Measurements from ENCODE around the gene TNC.
A peak's percentile ranks its signal among the peaks of the same experiment; 100 is the strongest.

TNC gene

GRCh38 chr9:115043632-115044031 lies 74.3 kb downstream of the TNC start:
- DNase-seq (ENCODE audit: low read depth), result no peak

- peak; percentile 35 for DNase-seq (ENCODE audit: low read depth)
Measured at GRCh38 chr9:115042781-115043509, 75.0 kb downstream of the TNC start.

DNA sequence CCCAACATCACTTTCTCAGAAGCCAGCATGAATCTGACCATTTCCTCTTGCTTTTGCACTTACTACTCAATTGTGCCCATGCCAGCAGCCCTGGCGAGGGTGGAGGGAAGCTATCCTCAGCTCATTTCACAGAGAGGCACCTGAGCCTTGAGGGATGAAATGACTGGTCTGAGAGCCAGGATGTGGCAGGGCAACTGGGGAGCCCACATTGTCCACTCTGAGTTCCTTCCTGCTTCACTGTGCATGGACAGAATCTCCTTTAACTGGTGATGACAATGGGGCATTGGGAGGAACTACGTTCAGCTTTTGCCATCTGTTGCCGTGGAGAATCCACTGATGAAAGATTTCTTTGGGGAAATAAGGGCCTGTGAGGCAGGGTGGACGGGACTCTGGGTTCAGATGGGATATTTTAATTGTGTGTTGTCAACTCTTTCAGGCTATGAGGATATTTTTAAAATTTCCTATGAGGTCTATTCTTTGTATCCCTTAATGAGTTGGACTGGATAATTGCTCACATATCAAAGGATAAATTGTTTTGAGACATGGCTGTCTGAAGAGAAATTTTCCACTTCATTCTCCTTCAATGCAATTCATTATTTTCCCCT lies 78.3 kb downstream of the TNC start:
- no peak for DNase-seq (ENCODE audit: low read depth)

- no peak for DNase-seq (ENCODE audit: low read depth)
Measured at GRCh38 chr9:115038178-115038577, 79.8 kb downstream of the TNC start.

GRCh38 chr9:115036691-115037090 lies 81.3 kb downstream of the TNC start:
- no peak for DNase-seq (ENCODE audit: low read depth)

GRCh38 chr9:115035841-115036612 lies 81.9 kb downstream of the TNC start:
- peak; percentile 53 for DNase-seq (ENCODE audit: low read depth)

DNA sequence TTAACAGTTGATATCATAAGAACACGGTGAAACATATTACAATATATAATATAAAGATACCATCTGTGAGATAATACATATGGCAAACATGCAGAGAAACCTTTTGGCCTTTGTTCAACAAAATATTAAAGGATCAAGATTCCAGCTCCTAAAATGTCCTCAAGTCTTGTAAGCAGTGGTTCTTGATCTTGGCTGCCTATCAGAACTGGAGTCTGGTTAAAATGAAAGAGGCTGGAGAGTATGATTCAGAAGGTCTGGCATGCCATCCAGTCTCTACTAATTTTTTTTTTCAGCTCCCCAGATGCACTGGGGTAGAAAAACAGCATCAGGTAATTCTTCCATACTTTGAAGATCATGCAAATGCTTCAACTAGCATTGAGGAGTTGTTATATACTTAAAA lies 83.2 kb downstream of the TNC start:
- DNase-seq (ENCODE audit: low read depth), result no peak

GRCh38 chr9:115033800-115034199 lies 84.2 kb downstream of the TNC start:
- DNase-seq (ENCODE audit: low read depth), result no peak

- no peak for DNase-seq (ENCODE audit: low read depth)
Measured at GRCh38 chr9:115032296-115032695, 85.7 kb downstream of the TNC start.

GRCh38 chr9:115030006-115030405 lies 88.0 kb downstream of the TNC start:
- no peak for DNase-seq (ENCODE audit: low read depth)

DNA sequence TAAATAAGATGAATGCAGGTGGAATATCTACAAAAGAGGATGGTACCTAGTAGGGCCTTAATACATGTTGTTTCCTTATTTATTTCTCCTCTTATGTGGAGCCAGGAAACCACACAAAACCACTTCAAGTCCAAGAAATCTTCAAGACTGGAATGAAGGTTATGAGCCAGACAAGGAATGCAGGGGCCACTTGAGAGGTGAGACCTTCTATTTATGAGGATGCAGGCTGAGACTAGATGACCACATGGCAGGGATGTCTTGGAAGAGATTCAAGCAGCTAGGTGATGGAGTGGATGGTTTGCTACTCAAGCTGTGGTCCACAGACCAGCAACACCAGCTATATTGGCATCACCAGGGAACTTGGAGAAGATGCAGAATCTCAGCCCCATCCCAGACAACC lies 92.2 kb downstream of the TNC start:
- no peak for DNase-seq (ENCODE audit: low read depth)

DNA sequence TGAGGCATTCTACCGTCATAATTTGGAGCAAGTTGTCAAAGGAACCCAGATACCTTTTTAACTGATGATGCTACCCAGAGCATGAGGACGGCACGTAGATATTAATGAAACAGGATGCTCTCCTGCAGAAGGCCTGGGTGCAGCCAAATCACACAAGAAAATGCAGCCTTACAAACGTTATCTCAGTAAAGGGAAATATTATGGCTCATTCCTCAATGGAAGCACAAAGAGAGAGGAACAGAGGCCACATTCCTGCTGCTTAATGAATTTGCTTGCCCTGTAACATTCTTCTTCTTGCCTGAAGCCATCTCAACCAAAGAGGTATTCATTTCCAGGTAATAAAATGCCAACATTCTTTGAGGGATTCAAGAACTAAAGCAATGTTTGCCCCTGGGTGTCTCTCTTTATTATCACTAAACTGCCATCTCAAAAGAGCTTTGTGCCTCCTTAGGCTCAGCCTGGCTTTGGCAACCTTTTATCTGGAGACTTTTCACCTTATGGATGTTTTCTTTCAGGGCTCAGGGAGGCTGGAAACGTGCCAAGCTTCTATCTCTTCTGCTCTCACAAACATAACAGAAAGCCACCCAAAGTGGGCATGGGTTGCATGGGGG lies 92.9 kb downstream of the TNC start:
- no peak for DNase-seq (ENCODE audit: low read depth)

DNA sequence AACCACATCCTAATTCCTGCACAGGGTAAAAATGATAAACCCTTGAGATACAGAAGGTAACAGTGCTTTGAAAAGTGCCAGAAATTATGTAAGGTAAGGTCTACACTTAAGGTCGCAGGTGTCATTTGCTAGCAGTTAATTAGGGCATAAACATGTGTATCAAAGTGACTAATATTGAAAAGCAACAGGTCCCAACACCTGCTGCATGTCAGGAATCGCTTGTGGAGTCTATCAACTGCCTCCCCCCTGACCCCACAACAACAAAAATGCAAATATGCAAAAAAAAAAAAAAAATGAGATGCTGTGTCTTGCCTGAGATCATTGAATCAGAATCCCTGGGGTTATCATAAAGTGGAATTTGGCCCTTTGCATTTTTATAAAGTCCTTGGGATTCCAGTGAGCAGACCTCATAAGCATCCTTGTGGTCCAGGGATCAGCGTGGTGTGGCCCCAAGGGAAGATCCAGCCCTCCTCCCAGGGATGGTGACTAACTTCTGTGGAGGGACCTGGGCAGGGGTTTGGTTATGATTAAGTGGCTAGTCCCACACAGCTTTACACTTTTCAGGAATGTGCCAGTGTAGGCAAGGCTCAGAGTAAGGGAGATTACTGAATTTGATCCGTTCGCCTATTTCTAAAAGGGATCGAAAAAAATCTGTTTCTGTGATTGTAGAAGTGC lies 95.1 kb downstream of the TNC start:
- DNase-seq (ENCODE audit: low read depth), result no peak

DNA sequence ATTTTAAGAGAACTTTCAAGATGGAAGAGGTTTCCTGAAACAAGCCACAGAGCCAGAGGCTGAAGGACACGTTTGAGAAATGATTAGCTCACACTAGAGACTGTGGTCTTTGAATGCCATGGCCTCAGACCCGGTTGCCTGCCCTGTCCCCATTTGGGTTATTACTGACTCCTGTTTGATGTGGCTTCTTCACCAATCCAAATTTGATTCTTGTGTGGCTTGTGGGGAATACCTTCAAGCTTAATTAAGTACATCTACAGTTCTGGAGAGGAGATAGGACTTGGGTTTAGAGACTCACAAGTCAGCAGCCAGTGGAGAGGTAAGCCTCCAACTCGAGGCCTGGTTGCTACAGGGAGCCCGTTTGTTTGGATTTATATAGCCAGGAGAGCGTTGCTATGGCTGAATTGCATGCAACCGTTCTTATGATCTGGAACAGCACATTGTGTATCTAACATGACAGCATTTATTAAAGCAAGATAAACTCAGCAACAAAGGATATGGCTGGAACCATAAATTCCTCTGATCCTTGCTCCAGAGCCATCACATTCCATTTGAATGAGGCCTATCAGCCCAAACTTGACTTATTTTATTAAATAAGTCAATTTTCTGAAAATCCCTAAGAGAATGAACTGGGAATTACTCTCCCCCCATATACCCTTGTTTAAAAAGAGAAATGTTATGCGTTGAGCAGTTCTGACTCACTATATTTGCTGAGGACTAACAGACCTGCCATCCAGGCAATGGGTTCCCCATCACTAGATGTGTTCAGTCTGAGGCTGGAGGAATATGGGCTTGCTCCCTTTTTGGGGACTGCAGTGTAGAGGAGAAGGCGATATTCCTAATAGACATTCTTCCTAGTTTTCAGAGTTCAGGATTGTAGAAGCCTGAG lies 99.2 kb downstream of the TNC start:
- DNase-seq (ENCODE audit: low read depth), result no peak

GRCh38 chr9:115016344-115016743 lies 101.6 kb downstream of the TNC start:
- no peak for DNase-seq (ENCODE audit: low read depth)

- DNase-seq (ENCODE audit: low read depth), result no peak
Measured at GRCh38 chr9:115015018-115015635, 102.8 kb downstream of the TNC start.

DNA sequence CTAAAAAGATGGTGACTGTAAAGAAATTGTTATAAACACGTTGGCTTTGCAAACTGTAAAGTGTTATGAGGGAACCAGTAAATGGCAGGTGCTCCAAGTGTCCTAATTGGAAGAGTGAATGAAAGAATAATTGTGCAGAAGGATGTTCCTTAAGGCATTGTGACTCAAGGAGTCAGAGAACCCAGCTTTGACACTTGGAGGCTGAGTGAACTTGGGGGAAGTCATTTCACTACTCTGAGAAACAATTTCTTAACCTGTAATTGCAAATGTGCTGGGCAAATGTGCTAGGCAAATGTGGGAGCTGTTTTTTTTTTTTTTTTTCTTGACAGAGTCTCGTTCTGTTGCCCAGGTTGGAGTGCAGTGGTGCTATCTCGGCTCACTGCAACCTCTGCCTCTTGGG lies 103.5 kb downstream of the TNC start:
- no peak for DNase-seq (ENCODE audit: low read depth)

- DNase-seq (ENCODE audit: low read depth), result peak; percentile 70
Measured at GRCh38 chr9:115013998-115014397, 104.0 kb downstream of the TNC start.

GRCh38 chr9:115012486-115012885 lies 105.5 kb downstream of the TNC start:
- no peak for DNase-seq (ENCODE audit: low read depth)

DNA sequence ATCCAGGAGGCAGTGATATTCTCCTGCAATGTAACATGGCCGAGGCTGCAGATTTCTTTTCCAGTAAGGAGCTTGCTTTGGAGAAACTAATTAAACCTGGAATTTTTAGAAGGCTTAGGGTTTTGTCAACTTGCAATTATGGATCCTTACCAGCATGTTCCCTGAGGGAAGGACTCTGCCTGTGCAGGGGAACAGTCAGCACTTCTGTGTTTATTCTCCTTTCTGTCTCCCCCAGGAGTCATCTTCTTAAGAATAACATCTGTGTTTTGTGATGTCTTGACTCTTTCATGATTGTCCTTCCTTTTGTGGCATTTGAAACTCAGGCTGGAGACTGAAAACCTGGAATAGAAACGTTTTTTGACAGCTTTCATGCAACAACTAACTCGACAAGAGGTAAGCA lies 107.1 kb downstream of the TNC start:
- DNase-seq (ENCODE audit: low read depth), result no peak
